Activated CD8-positive, alpha-beta T cell treated with anti-CD3 and anti-CD28 coated beads for 36 hours (primary cell): ENCODE measurements around the gene MACROD2. TPM values are rescaled to one million over a fixed set of nuclear protein-coding genes. Genes with fewer than 3 reads are reported as not detected.

ENCODE experiments used
- ATAC-seq: fragments of 200-7000 bp; cut with Tn5 transposase; one replicate; pipeline ENCODE4 v1.10.0; 2021; ENCODE audit warnings: mild to moderate bottlenecking, moderate library complexity
- CTCF ChIA-PET: fragments of 350-600 bp; sonication (Branson Sonifier 250); formaldehyde crosslinking; loops from one replicate; lab custom pipeline; 2021; ENCODE audit warnings: antibody characterized with exemption; lab: Charles Lee
- POLR2A ChIA-PET: fragments of 350-600 bp; sonication (Branson Sonifier 250); formaldehyde crosslinking; loops from one replicate; lab custom pipeline; 2021; ENCODE audit warnings: antibody characterized with exemption; lab: Charles Lee
- DNase-seq: peaks from one replicate; pipeline ENCODE4 v3.0.0-alpha.2; 2020
- H3K27ac Mint-ChIP-seq: one replicate; pipeline ENCODE4 v1.8.0; 2021; ENCODE audit warnings: mild to moderate bottlenecking, mixed read lengths
- H3K27me3 Mint-ChIP-seq: one replicate; pipeline ENCODE4 v1.8.0; 2021; ENCODE audit warnings: mixed read lengths
- H3K36me3 Mint-ChIP-seq: one replicate; pipeline ENCODE4 v1.8.0; 2021; ENCODE audit warnings: low read depth, mixed read lengths
- H3K4me1 Mint-ChIP-seq: one replicate; pipeline ENCODE4 v1.8.0; 2021; ENCODE audit warnings: low read depth, mixed read lengths
- H3K4me3 Mint-ChIP-seq: one replicate; pipeline ENCODE4 v1.8.0; 2021; ENCODE audit warnings: mild to moderate bottlenecking, moderate library complexity, mixed read lengths
- H3K9me3 Mint-ChIP-seq: one replicate; pipeline ENCODE4 v1.8.0; 2021; ENCODE audit warnings: mixed read lengths
- intact Hi-C: fragments of 100-400 bp; cut with micrococcal nuclease; formaldehyde crosslinking; loops from one replicate; pipeline ENCODE4 v1.10.0; 2022
- total RNA-seq, 2 experiments: library from RNA; stranded (reverse); gene quantifications; one replicate each; pipeline ENCODE4 v1.2.3, GENCODE V29; 2021
- TF ChIP-seq, protein P1 (sequence below): fragments of 200-600 bp; IDR thresholded peaks from one replicate; pipeline ENCODE4 v1.8.0; 2022; ENCODE audit warnings: antibody characterized with exemption, mild to moderate bottlenecking

Gene MACROD2
- total RNA-seq, 2 experiments from 2014 or later = not detected

DNA sequence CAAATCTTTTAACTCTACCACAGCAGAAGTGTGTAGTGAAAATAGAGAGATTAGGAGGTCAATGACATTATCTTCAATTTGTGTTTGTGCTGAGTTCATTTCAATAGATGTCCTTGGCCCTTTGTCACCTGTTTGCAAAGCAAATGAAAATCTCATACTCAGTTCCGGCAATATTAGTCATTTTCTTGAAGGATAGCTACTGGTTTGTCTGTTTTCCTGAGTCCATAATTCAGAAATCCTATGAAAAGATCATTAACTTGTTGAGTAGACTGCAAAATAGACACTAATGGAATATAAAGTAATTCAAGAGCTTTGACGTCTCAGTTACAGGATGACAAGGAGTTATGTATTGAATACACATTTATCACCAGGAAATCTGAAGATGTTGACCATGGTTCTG lies 1163.2 kb downstream of the MACROD2 start:
- ChIA-PET CTCF (interaction anchor here (0.5 kb wide), 1 partner anchor 625 kb away, joined by 3 read pairs; no protein-coding TSS in a partner anchor), POLR2A (no interaction called here)
- ATAC-seq (no peak), DNase-seq (no peak)
- TF ChIP-seq, protein P1, sequence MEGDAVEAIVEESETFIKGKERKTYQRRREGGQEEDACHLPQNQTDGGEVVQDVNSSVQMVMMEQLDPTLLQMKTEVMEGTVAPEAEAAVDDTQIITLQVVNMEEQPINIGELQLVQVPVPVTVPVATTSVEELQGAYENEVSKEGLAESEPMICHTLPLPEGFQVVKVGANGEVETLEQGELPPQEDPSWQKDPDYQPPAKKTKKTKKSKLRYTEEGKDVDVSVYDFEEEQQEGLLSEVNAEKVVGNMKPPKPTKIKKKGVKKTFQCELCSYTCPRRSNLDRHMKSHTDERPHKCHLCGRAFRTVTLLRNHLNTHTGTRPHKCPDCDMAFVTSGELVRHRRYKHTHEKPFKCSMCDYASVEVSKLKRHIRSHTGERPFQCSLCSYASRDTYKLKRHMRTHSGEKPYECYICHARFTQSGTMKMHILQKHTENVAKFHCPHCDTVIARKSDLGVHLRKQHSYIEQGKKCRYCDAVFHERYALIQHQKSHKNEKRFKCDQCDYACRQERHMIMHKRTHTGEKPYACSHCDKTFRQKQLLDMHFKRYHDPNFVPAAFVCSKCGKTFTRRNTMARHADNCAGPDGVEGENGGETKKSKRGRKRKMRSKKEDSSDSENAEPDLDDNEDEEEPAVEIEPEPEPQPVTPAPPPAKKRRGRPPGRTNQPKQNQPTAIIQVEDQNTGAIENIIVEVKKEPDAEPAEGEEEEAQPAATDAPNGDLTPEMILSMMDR = no peak
- no peak overlapping the region for H3K4me3 Mint-ChIP-seq
- H3K36me3 Mint-ChIP-seq = no peaks in the 10 kb centered on the region
- no peaks in the 10 kb centered on the region for H3K27me3 Mint-ChIP-seq
- no peak overlapping the region for H3K27ac Mint-ChIP-seq
- intact Hi-C loops = no loop called here
- peaks cover 19% of the 10 kb centered on the region for H3K4me1 Mint-ChIP-seq
- H3K9me3 Mint-ChIP-seq = peaks cover 2% of the 10 kb centered on the region

DNA sequence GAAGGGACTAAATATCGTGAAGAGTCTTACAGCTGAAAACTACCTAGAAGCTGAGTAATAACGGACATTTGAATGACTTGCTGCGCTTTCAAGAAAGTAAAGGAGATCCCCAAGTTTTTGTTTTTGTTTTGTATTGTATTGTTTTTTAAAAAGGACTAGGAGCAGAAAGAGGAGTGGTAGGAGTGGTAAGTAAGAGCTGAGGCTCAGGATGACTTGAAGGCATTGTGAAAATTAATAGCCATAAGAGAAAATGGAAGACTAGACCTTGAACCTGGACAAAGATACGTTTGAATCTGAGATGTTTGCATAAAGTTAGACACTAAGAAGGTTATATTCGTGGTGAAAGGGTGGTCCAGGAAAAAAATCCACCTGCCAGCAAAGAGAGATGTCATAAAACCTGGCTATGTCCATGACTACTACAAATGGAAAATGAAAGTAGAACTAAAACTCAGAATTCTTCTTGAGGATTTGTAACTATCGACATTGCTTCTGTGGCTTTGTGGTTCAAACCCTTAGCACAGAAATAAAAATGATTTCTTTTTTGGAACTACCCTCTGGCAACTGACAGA lies 1166.8 kb downstream of the MACROD2 start:
- DNase-seq = no peak
- Mint-ChIP-seq H3K4me1 (peaks cover 9% of the 10 kb centered on the region), H3K9me3 (peaks cover 2% of the 10 kb centered on the region), H3K36me3 (no peaks in the 10 kb centered on the region), H3K4me3 (peak overlapping the region; percentile 22), H3K27ac (peak overlapping the region; percentile 63), H3K27me3 (no peaks in the 10 kb centered on the region)
- CTCF ChIA-PET = no interaction called here
- peak; percentile 37 for ATAC-seq
- POLR2A ChIA-PET = no interaction called here
- intact Hi-C loops = no loop called here
- TF ChIP-seq, protein P1 = no peak

DNA sequence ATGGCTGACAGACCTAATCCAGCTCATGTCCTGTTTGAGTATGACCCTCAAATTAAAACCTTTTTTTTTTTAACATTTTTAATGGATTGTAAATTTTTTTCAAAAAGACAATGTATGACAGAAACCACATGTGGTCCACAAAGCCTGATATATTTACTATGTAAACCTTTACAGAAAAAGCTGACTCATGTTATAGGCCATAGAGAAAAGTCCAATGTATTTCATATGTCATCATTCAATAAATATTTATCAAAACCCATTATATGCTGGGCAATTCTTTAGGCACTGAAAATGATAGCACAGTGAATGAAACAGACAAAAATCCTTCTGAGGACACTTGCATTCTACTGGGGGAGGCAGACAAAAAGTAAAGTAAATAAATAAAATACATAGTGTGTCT lies 1168.3 kb downstream of the MACROD2 start:
- H3K4me1 Mint-ChIP-seq = peaks cover 9% of the 10 kb centered on the region
- CTCF ChIA-PET = no interaction called here
- intact Hi-C loops = no loop called here
- POLR2A ChIA-PET = no interaction called here
- no peak for DNase-seq
- ATAC-seq = no peak
- TF ChIP-seq, protein P1 = no peak
- no peak overlapping the region for H3K27ac Mint-ChIP-seq
- H3K9me3 Mint-ChIP-seq = peaks cover 2% of the 10 kb centered on the region
- no peaks in the 10 kb centered on the region for H3K36me3 Mint-ChIP-seq
- H3K4me3 Mint-ChIP-seq = no peak overlapping the region
- no peaks in the 10 kb centered on the region for H3K27me3 Mint-ChIP-seq

DNA sequence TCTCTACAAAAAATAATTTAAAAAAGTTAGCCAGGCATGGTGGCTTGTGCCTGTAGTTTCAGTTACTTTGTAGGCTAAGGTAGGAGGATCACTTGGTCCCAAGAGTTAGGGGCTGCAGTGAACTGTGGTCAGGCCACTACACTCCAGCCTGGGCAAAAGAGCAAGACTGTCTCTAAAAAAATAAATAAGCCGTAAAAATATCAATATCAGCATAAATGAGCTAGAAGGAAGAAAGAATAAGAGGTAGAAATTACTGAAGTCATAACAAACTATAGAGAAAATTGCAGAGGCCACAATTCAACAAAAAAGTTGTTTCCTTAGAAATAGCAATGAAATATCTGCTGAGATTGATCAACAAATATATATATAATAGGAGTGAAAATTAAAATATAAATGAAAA lies 1169.4 kb downstream of the MACROD2 start:
- ATAC-seq (no peak), DNase-seq (no peak)
- Mint-ChIP-seq H3K4me3 (no peak overlapping the region), H3K36me3 (no peaks in the 10 kb centered on the region), H3K27me3 (no peaks in the 10 kb centered on the region), H3K27ac (no peak overlapping the region), H3K4me1 (peaks cover 9% of the 10 kb centered on the region), H3K9me3 (peaks cover 2% of the 10 kb centered on the region)
- ChIA-PET POLR2A (no interaction called here), CTCF (no interaction called here)
- intact Hi-C loops = no loop called here
- TF ChIP-seq, protein P1 = no peak

DNA sequence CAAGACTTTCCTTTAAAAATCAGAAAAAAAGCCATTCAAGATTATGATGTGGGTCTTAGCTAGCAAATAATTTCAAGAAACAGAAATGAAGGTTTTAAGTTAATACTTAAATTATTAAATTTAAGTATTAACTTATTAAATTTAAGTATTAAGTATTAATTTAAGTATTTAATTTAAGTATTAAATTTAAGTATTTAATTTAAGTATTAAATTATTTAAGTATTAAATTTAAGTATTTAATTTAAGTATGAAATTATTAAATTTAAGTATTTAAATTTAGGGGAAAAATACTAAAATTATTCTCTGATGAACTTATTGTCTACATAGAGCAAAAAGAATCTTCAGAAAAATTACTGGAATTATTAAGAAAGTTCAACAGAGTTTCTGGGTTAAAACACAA lies 1171.4 kb downstream of the MACROD2 start:
- Mint-ChIP-seq H3K4me3 (no peak overlapping the region), H3K9me3 (no peaks in the 10 kb centered on the region), H3K36me3 (no peaks in the 10 kb centered on the region), H3K27me3 (no peaks in the 10 kb centered on the region), H3K27ac (no peak overlapping the region), H3K4me1 (peaks cover 9% of the 10 kb centered on the region)
- CTCF ChIA-PET = no interaction called here
- TF ChIP-seq, protein P1 = no peak
- intact Hi-C loops = no loop called here
- no peak for DNase-seq
- POLR2A ChIA-PET = no interaction called here
- ATAC-seq = no peak
